Skeletal muscle satellite cell (primary cell): Measurements from ENCODE around the gene MSANTD4. TPM values are rescaled to one million over a fixed set of nuclear protein-coding genes. Genes with fewer than 3 reads are reported as not detected.
A peak's percentile ranks its signal among the peaks of the same experiment; 100 is the strongest.
"Not testable (repeated sequence)": the region's sequence is repeated elsewhere in the genome, so short reads cannot be mapped to it uniquely, and the experiment has no call there.

ENCODE experiments used
- H3K27me3 ChIP-seq: 2 replicates; pipeline ENCODE4 v1.7.0; 2013; ENCODE audit warnings: low read length; ENCODE audit not compliant: control insufficient read depth, insufficient read depth
- H3K36me3 ChIP-seq: 2 replicates; pipeline ENCODE4 v1.7.0; 2013; ENCODE audit warnings: mild to moderate bottlenecking, control low read depth, low read length; ENCODE audit not compliant: insufficient read depth
- H3K4me1 ChIP-seq: 2 replicates; pipeline ENCODE4 v1.7.0; 2013; ENCODE audit warnings: low read length; ENCODE audit not compliant: control insufficient read depth, insufficient read depth
- H3K4me2 ChIP-seq: 2 replicates; pipeline ENCODE4 v1.7.0; 2013; ENCODE audit warnings: mild to moderate bottlenecking, low read length
- H3K4me3 ChIP-seq: 2 replicates; pipeline ENCODE4 v1.7.0; 2013; ENCODE audit warnings: low read length
- H3K9ac ChIP-seq: 2 replicates; pipeline ENCODE4 v1.7.0; 2013; ENCODE audit warnings: mild to moderate bottlenecking, low read depth, low read length, moderate library complexity
- H3K9me3 ChIP-seq: replicated peaks from 2 replicates; pipeline ENCODE4 v1.7.0; 2013; ENCODE audit warnings: mild to moderate bottlenecking, control low read depth, low read length
- total RNA-seq: library from RNA; depleted of rRNA; stranded (reverse); fragments of >200 nt; gene quantifications from 2 replicates; pipeline ENCODE4 v1.2.3, GENCODE V29; 2012; rRNA removed

The MSANTD4 gene
- total RNA-seq = 23.2 and 33.5 TPM in 2 replicates

GRCh38 chr11:106021967-106022794 is at the start of gene MSANTD4:
MSANTD4 (minus strand) TSS chr11:106022240; CDS start chr11:106010917, 11,323 bp downstream.
- Histone ChIP-seq H3K27me3 (no peaks in the 10 kb centered on the region), H3K4me1 (peaks cover 16% of the 10 kb centered on the region), H3K9me3 (no peaks in the 10 kb centered on the region), H3K36me3 (no peaks in the 10 kb centered on the region), H3K9ac (peak within 1 kb of the TSS; percentile 90), H3K4me2 (peak within 1 kb of the TSS; percentile 84), H3K4me3 (peak within 1 kb of the TSS; percentile 92)

- Histone ChIP-seq H3K4me3 (no peak overlapping the region), H3K27me3 (no peaks in the 10 kb centered on the region), H3K4me2 (no peak overlapping the region), H3K9ac (no peak overlapping the region), H3K9me3 (no peaks in the 10 kb centered on the region), H3K4me1 (no peaks in the 10 kb centered on the region), H3K36me3 (no peaks in the 10 kb centered on the region)
These were observed 48.6 kb upstream of the MSANTD4 start for GRCh38 chr11:106070606-106071005.

GRCh38 chr11:106063009-106063408 is 41.0 kb upstream of the MSANTD4 start:
- H3K27me3 ChIP-seq = no peaks in the 10 kb centered on the region
- no peaks in the 10 kb centered on the region for H3K4me1 ChIP-seq
- H3K36me3 ChIP-seq = no peaks in the 10 kb centered on the region
- H3K9ac ChIP-seq = no peak overlapping the region
- no peak overlapping the region for H3K4me3 ChIP-seq
- no peak overlapping the region for H3K4me2 ChIP-seq
- H3K9me3 ChIP-seq = no peaks in the 10 kb centered on the region

- Histone ChIP-seq H3K36me3 (no peaks in the 10 kb centered on the region), H3K9ac (no peak overlapping the region), H3K4me1 (no peaks in the 10 kb centered on the region), H3K4me2 (no peak overlapping the region), H3K27me3 (no peaks in the 10 kb centered on the region), H3K4me3 (no peak overlapping the region), H3K9me3 (no peaks in the 10 kb centered on the region)
These were observed 40.2 kb upstream of the MSANTD4 start for GRCh38 chr11:106061954-106062949.

- Histone ChIP-seq H3K9ac (no peak overlapping the region), H3K27me3 (no peaks in the 10 kb centered on the region), H3K4me1 (no peaks in the 10 kb centered on the region), H3K36me3 (no peaks in the 10 kb centered on the region), H3K9me3 (no peaks in the 10 kb centered on the region), H3K4me3 (no peak overlapping the region), H3K4me2 (no peak overlapping the region)
These were observed 39.3 kb upstream of the MSANTD4 start for GRCh38 chr11:106061249-106061784.

- Histone ChIP-seq H3K4me3 (no peak overlapping the region), H3K9ac (no peak overlapping the region), H3K27me3 (no peaks in the 10 kb centered on the region), H3K4me1 (no peaks in the 10 kb centered on the region), H3K36me3 (no peaks in the 10 kb centered on the region), H3K9me3 (no peaks in the 10 kb centered on the region), H3K4me2 (no peak overlapping the region)
These were observed 37.6 kb upstream of the MSANTD4 start for GRCh38 chr11:106059617-106060016.

GRCh38 chr11:106058377-106058776 is 36.3 kb upstream of the MSANTD4 start:
- not testable (repeated sequence) for H3K36me3 ChIP-seq, H3K4me2 ChIP-seq, H3K4me1 ChIP-seq, H3K27me3 ChIP-seq, H3K4me3 ChIP-seq, H3K9me3 ChIP-seq, H3K9ac ChIP-seq

- H3K4me1 ChIP-seq = no peaks in the 10 kb centered on the region
- no peaks in the 10 kb centered on the region for H3K9me3 ChIP-seq
- no peak overlapping the region for H3K4me2 ChIP-seq
- H3K9ac ChIP-seq = no peak overlapping the region
- H3K4me3 ChIP-seq = no peak overlapping the region
- H3K27me3 ChIP-seq = no peaks in the 10 kb centered on the region
- H3K36me3 ChIP-seq = no peaks in the 10 kb centered on the region
These were observed 29.1 kb upstream of the MSANTD4 start for GRCh38 chr11:106051103-106051502.

GRCh38 chr11:106049727-106050476 is 27.9 kb upstream of the MSANTD4 start:
- Histone ChIP-seq H3K4me2 (no peak overlapping the region), H3K36me3 (no peaks in the 10 kb centered on the region), H3K4me3 (no peak overlapping the region), H3K4me1 (no peaks in the 10 kb centered on the region), H3K27me3 (no peaks in the 10 kb centered on the region), H3K9ac (no peak overlapping the region), H3K9me3 (no peaks in the 10 kb centered on the region)

GRCh38 chr11:106047631-106048030 is 25.6 kb upstream of the MSANTD4 start:
- Histone ChIP-seq H3K9me3 (no peaks in the 10 kb centered on the region), H3K9ac (no peak overlapping the region), H3K4me1 (no peaks in the 10 kb centered on the region), H3K4me2 (no peak overlapping the region), H3K27me3 (no peaks in the 10 kb centered on the region), H3K4me3 (no peak overlapping the region), H3K36me3 (no peaks in the 10 kb centered on the region)

GRCh38 chr11:106043540-106043939 is 21.5 kb upstream of the MSANTD4 start:
- H3K4me2 ChIP-seq = no peak overlapping the region
- H3K9me3 ChIP-seq = no peaks in the 10 kb centered on the region
- H3K27me3 ChIP-seq = no peaks in the 10 kb centered on the region
- no peak overlapping the region for H3K4me3 ChIP-seq
- H3K9ac ChIP-seq = no peak overlapping the region
- no peaks in the 10 kb centered on the region for H3K4me1 ChIP-seq
- no peaks in the 10 kb centered on the region for H3K36me3 ChIP-seq
